Measurements from ENCODE around the gene ABHD17B. TPM values are rescaled to one million over a fixed set of nuclear protein-coding genes. Genes with fewer than 3 reads are reported as not detected.

ABHD17B gene
- total RNA-seq, 1 experiment from 2014 or later, result 21.1 TPM

DNA sequence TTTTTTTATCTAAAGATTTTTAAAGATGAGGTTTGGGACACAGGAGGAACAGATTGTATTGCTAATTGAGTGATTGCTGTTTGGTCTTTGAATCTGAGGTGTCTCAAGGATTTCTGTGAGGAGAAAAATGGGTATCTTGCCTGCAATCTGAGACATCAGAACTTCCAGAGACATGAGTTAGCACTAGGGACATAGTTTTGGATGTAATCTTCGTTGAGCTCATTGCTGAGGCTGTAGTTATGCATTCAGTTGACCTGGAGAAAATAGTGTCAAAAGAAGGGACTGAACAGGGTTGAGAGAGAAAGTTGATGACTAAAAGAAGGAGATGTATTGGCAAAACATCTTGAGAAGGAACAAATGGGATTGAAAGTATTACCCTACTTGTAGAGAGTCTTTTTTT, 25.1 kb upstream of the ABHD17B start:
- intact Hi-C loops (cut with micrococcal nuclease; ENCODE audit: unreplicated experiment), result no loop called here
- Histone ChIP-seq H3K27me3 (ENCODE audit: control insufficient read depth, insufficient read depth, low read length) (no peaks in the 10 kb centered on the region), H3K36me3 (ENCODE audit: control insufficient read depth, insufficient read depth, low read length) (no peaks in the 10 kb centered on the region; the same call in 1 of the 2 replicates), H3K4me1 (ENCODE audit: control insufficient read depth, insufficient read depth, low read length) (peaks cover 4% of the 10 kb centered on the region), H3K9me3 (ENCODE audit: control insufficient read depth, insufficient read depth, low read depth, low read length) (no peaks in the 10 kb centered on the region), H3K4me3 (ENCODE audit: low read depth in 2 of 2, low read length in 2 of 2) (no peak overlapping the region), H3K27ac (ENCODE audit: low read length) (no peak overlapping the region)
- in situ Hi-C loops (cut with HindIII; ENCODE audit: low pct_unique_long_range_greater_than_20kb, low sequenced_read_pairs), result no loop called here
- ChIA-PET POLR2A (no interaction called here), CTCF (no interaction called here)
- BruUV-seq (replicated peaks), result no TSS peak
- ATAC-seq, result no peak
- TF ChIP-seq POLR2AphosphoS5 (IDR thresholded peaks at IDR 0.05; ENCODE audit: low read depth, low read length), result no peak
- no peak for TF ChIP-seq CTCF (IDR thresholded peaks at IDR 0.05)
- TF ChIP-seq, protein P1, sequence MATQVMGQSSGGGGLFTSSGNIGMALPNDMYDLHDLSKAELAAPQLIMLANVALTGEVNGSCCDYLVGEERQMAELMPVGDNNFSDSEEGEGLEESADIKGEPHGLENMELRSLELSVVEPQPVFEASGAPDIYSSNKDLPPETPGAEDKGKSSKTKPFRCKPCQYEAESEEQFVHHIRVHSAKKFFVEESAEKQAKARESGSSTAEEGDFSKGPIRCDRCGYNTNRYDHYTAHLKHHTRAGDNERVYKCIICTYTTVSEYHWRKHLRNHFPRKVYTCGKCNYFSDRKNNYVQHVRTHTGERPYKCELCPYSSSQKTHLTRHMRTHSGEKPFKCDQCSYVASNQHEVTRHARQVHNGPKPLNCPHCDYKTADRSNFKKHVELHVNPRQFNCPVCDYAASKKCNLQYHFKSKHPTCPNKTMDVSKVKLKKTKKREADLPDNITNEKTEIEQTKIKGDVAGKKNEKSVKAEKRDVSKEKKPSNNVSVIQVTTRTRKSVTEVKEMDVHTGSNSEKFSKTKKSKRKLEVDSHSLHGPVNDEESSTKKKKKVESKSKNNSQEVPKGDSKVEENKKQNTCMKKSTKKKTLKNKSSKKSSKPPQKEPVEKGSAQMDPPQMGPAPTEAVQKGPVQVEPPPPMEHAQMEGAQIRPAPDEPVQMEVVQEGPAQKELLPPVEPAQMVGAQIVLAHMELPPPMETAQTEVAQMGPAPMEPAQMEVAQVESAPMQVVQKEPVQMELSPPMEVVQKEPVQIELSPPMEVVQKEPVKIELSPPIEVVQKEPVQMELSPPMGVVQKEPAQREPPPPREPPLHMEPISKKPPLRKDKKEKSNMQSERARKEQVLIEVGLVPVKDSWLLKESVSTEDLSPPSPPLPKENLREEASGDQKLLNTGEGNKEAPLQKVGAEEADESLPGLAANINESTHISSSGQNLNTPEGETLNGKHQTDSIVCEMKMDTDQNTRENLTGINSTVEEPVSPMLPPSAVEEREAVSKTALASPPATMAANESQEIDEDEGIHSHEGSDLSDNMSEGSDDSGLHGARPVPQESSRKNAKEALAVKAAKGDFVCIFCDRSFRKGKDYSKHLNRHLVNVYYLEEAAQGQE (IDR thresholded peaks at IDR 0.05; ENCODE audit: insufficient read depth in 1 of 2, low read depth in 2 of 2, low read length in 1 of 2), result no peak
- no peak for TF ChIP-seq TCF7L2 (IDR thresholded peaks at IDR 0.05; ENCODE audit: low read depth, low read length)
- no peak for TF ChIP-seq SIN3A (IDR thresholded peaks at IDR 0.05; ENCODE audit: borderline replicate concordance, insufficient read depth, low read depth, low read length)
- no peak for DNase-seq (ENCODE audit: low read depth, low spot score)

- Histone ChIP-seq H3K27me3 (ENCODE audit: control insufficient read depth, insufficient read depth, low read length) (no peaks in the 10 kb centered on the region), H3K4me1 (ENCODE audit: control insufficient read depth, insufficient read depth, low read length) (no peaks in the 10 kb centered on the region; the same call in none of the 2 replicates), H3K4me3 (ENCODE audit: low read depth in 2 of 2, low read length in 2 of 2) (no peak overlapping the region), H3K36me3 (ENCODE audit: control insufficient read depth, insufficient read depth, low read length) (no peaks in the 10 kb centered on the region; the same call in 1 of the 2 replicates), H3K9me3 (ENCODE audit: control insufficient read depth, insufficient read depth, low read depth, low read length) (no peaks in the 10 kb centered on the region), H3K27ac (ENCODE audit: low read length) (0 out of 2 replicates have a peak overlapping the region, but pooled peaks have one; percentile 29)
- intact Hi-C loops (cut with micrococcal nuclease; ENCODE audit: unreplicated experiment), result no loop called here
- TF ChIP-seq, protein P1 (IDR thresholded peaks at IDR 0.05; ENCODE audit: insufficient read depth in 1 of 2, low read depth in 2 of 2, low read length in 1 of 2), result no peak
- no peak for TF ChIP-seq TCF7L2 (IDR thresholded peaks at IDR 0.05; ENCODE audit: low read depth, low read length)
- no peak for TF ChIP-seq SIN3A (IDR thresholded peaks at IDR 0.05; ENCODE audit: borderline replicate concordance, insufficient read depth, low read depth, low read length)
- no peak for TF ChIP-seq CTCF (IDR thresholded peaks at IDR 0.05)
- TF ChIP-seq POLR2AphosphoS5 (IDR thresholded peaks at IDR 0.05; ENCODE audit: low read depth, low read length), result no peak
- no TSS peak for BruUV-seq (replicated peaks)
- DNase-seq (ENCODE audit: low read depth, low spot score) (no peak), ATAC-seq (no peak)
- in situ Hi-C loops (cut with HindIII; ENCODE audit: low pct_unique_long_range_greater_than_20kb, low sequenced_read_pairs), result no loop called here
- CTCF ChIA-PET, result no interaction called here
- POLR2A ChIA-PET, result no interaction called here
Observed at GRCh38 chr9:71931166-71931565, 20.2 kb upstream of the ABHD17B start.

Data from Panc1 (cell line).